ENCODE data around the gene SCAMP2. TPM values are rescaled to one million over a fixed set of nuclear protein-coding genes. Genes with fewer than 3 reads are reported as not detected.

The SCAMP2 gene
- total RNA-seq, 1 experiment from 2014 or later, result 121 TPM

DNA sequence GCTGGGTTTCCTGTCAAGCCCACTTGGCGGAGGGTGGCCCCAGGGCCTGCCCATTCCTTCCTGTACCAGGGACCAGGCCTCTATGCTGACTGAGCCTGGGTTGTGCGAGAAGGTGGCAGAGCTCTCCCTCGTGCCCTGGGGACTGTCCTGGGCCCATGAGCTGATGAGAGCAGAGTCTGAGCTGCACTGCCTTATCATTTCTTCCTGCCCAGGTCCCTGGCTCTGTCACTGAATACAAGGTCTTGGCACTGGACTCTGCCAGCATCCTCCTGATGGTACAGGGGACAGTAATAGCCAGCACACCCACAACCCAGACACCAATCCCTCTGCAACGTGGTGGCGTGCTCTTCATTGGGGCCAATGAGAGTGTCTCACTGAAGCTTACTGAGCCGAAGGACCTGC, 24.1 kb upstream of the SCAMP2 start:
- no TSS peak for BruUV-seq (replicated peaks)
- intact Hi-C loops (cut with micrococcal nuclease; ENCODE audit: unreplicated experiment), result no loop called here
- no peak for TF ChIP-seq SIN3A (IDR thresholded peaks at IDR 0.05; ENCODE audit: borderline replicate concordance, insufficient read depth, low read depth, low read length)
- TF ChIP-seq, protein P1, sequence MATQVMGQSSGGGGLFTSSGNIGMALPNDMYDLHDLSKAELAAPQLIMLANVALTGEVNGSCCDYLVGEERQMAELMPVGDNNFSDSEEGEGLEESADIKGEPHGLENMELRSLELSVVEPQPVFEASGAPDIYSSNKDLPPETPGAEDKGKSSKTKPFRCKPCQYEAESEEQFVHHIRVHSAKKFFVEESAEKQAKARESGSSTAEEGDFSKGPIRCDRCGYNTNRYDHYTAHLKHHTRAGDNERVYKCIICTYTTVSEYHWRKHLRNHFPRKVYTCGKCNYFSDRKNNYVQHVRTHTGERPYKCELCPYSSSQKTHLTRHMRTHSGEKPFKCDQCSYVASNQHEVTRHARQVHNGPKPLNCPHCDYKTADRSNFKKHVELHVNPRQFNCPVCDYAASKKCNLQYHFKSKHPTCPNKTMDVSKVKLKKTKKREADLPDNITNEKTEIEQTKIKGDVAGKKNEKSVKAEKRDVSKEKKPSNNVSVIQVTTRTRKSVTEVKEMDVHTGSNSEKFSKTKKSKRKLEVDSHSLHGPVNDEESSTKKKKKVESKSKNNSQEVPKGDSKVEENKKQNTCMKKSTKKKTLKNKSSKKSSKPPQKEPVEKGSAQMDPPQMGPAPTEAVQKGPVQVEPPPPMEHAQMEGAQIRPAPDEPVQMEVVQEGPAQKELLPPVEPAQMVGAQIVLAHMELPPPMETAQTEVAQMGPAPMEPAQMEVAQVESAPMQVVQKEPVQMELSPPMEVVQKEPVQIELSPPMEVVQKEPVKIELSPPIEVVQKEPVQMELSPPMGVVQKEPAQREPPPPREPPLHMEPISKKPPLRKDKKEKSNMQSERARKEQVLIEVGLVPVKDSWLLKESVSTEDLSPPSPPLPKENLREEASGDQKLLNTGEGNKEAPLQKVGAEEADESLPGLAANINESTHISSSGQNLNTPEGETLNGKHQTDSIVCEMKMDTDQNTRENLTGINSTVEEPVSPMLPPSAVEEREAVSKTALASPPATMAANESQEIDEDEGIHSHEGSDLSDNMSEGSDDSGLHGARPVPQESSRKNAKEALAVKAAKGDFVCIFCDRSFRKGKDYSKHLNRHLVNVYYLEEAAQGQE (IDR thresholded peaks at IDR 0.05; ENCODE audit: insufficient read depth in 1 of 2, low read depth in 2 of 2, low read length in 1 of 2), result no peak
- TF ChIP-seq, protein P2, sequence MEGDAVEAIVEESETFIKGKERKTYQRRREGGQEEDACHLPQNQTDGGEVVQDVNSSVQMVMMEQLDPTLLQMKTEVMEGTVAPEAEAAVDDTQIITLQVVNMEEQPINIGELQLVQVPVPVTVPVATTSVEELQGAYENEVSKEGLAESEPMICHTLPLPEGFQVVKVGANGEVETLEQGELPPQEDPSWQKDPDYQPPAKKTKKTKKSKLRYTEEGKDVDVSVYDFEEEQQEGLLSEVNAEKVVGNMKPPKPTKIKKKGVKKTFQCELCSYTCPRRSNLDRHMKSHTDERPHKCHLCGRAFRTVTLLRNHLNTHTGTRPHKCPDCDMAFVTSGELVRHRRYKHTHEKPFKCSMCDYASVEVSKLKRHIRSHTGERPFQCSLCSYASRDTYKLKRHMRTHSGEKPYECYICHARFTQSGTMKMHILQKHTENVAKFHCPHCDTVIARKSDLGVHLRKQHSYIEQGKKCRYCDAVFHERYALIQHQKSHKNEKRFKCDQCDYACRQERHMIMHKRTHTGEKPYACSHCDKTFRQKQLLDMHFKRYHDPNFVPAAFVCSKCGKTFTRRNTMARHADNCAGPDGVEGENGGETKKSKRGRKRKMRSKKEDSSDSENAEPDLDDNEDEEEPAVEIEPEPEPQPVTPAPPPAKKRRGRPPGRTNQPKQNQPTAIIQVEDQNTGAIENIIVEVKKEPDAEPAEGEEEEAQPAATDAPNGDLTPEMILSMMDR (IDR thresholded peaks at IDR 0.05), result no peak
- TF ChIP-seq POLR2AphosphoS5 (IDR thresholded peaks at IDR 0.05; ENCODE audit: low read depth, low read length), result no peak; the same call in 1 of the 2 replicates
- TF ChIP-seq TCF7L2 (IDR thresholded peaks at IDR 0.05; ENCODE audit: low read depth, low read length), result no peak
- in situ Hi-C loops (cut with HindIII; ENCODE audit: low pct_unique_long_range_greater_than_20kb, low sequenced_read_pairs), result no loop called here
- Histone ChIP-seq H3K36me3 (ENCODE audit: control insufficient read depth, insufficient read depth, low read length) (peaks cover 4% of the 10 kb centered on the region; the same call in 1 of the 2 replicates), H3K9me3 (ENCODE audit: control insufficient read depth, insufficient read depth, low read depth, low read length) (no peaks in the 10 kb centered on the region), H3K4me1 (ENCODE audit: control insufficient read depth, insufficient read depth, low read length) (no peaks in the 10 kb centered on the region), H3K4me3 (ENCODE audit: low read depth in 2 of 2, low read length in 2 of 2) (no peak overlapping the region), H3K27ac (ENCODE audit: low read length) (no peak overlapping the region), H3K27me3 (ENCODE audit: control insufficient read depth, insufficient read depth, low read length) (no peaks in the 10 kb centered on the region)
- peak; percentile 33; the same call in 1 of the 2 replicates for ATAC-seq
- CTCF ChIA-PET, result no interaction called here
- no peak for DNase-seq (ENCODE audit: low read depth, low spot score)
- POLR2A ChIA-PET, result interaction anchor here (0.5 to 1.1 kb wide), 3 partner anchors 41 to 71 kb away, joined by 3 to 7 read pairs (median 3); no protein-coding TSS in a partner anchor

DNA sequence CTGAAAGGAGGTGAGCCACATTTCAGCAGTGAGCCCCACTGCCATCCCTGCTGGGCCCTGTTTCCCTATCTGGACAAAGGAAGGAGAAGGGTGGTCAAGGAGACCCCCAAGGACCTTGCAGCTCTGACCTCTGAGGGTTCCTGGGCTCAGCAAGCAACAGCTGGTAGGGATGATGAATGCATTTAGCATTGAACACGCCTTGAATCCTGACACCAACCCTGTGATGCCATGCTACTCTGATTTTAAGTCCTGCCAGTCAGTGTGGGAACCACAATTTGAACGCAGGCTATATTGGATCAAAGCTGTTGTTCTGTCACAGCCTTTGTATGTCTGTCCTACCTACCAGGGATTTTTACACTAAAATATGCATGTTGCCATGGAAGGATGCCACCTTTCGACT, 23.2 kb upstream of the SCAMP2 start:
- no peaks in the 10 kb centered on the region for H3K27me3 ChIP-seq (ENCODE audit: control insufficient read depth, insufficient read depth, low read length)

DNA sequence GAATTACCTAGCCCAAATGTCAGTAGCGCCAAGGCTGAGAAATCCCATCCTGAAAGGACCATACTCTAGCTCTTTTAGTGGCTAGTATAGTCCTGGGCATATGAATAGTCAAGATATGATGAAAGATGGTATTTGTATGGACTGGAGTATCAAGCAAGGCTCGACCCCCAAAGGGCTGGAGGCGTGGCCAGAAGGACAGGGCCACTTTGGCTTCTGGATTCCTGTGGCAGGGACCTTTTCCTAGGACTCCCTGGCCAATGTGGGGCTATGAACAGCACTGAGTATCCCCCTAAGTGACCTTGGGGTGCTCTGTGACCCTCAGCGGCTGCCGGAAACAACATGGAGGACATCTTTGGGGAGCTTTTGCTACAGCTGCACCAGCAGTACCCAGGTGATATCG, 22.7 kb upstream of the SCAMP2 start:
- ChIA-PET CTCF (no interaction called here), POLR2A (interaction anchor here (0.7 kb wide), 2 partner anchors 94 to 126 kb away, joined by 4 to 6 read pairs; no protein-coding TSS in a partner anchor)
- Histone ChIP-seq H3K9me3 (ENCODE audit: control insufficient read depth, insufficient read depth, low read depth, low read length) (no peaks in the 10 kb centered on the region), H3K27me3 (ENCODE audit: control insufficient read depth, insufficient read depth, low read length) (no peaks in the 10 kb centered on the region), H3K36me3 (ENCODE audit: control insufficient read depth, insufficient read depth, low read length) (no peaks in the 10 kb centered on the region; the same call in 1 of the 2 replicates), H3K27ac (ENCODE audit: low read length) (no peak overlapping the region), H3K4me1 (ENCODE audit: control insufficient read depth, insufficient read depth, low read length) (no peaks in the 10 kb centered on the region), H3K4me3 (ENCODE audit: low read depth in 2 of 2, low read length in 2 of 2) (no peak overlapping the region)
- ATAC-seq (no peak), DNase-seq (ENCODE audit: low read depth, low spot score) (no peak)
- BruUV-seq (replicated peaks), result no TSS peak
- TF ChIP-seq SIN3A (IDR thresholded peaks at IDR 0.05; ENCODE audit: borderline replicate concordance, insufficient read depth, low read depth, low read length) (no peak), POLR2AphosphoS5 (IDR thresholded peaks at IDR 0.05; ENCODE audit: low read depth, low read length) (no peak), TCF7L2 (IDR thresholded peaks at IDR 0.05; ENCODE audit: low read depth, low read length) (no peak)
- TF ChIP-seq, protein P1 (IDR thresholded peaks at IDR 0.05; ENCODE audit: insufficient read depth in 1 of 2, low read depth in 2 of 2, low read length in 1 of 2), result no peak
- TF ChIP-seq, protein P2 (IDR thresholded peaks at IDR 0.05), result no peak
- intact Hi-C loops (cut with micrococcal nuclease; ENCODE audit: unreplicated experiment) (no loop called here), in situ Hi-C loops (cut with HindIII; ENCODE audit: low pct_unique_long_range_greater_than_20kb, low sequenced_read_pairs) (no loop called here)

More for the DNA sequence above, 23.2 kb upstream of the SCAMP2 start:
- BruUV-seq (replicated peaks), result no TSS peak
- H3K4me3 ChIP-seq (ENCODE audit: low read depth in 2 of 2, low read length in 2 of 2), result no peak overlapping the region
- DNase-seq (ENCODE audit: low read depth, low spot score) (no peak), ATAC-seq (no peak)
- ChIA-PET CTCF (no interaction called here), POLR2A (interaction anchor here (1.1 kb wide), 1 partner anchor 50 kb away, joined by 3 read pairs; no protein-coding TSS in a partner anchor)
- TF ChIP-seq POLR2AphosphoS5 (IDR thresholded peaks at IDR 0.05; ENCODE audit: low read depth, low read length), result no peak; the same call in 1 of the 2 replicates
- no peak overlapping the region for H3K27ac ChIP-seq (ENCODE audit: low read length)
- in situ Hi-C loops (cut with HindIII; ENCODE audit: low pct_unique_long_range_greater_than_20kb, low sequenced_read_pairs) (no loop called here), intact Hi-C loops (cut with micrococcal nuclease; ENCODE audit: unreplicated experiment) (no loop called here)
- no peaks in the 10 kb centered on the region for H3K4me1 ChIP-seq (ENCODE audit: control insufficient read depth, insufficient read depth, low read length)
- peaks cover 2% of the 10 kb centered on the region; the same call in 1 of the 2 replicates for H3K36me3 ChIP-seq (ENCODE audit: control insufficient read depth, insufficient read depth, low read length)
- no peaks in the 10 kb centered on the region for H3K9me3 ChIP-seq (ENCODE audit: control insufficient read depth, insufficient read depth, low read depth, low read length)
